22Rv1 (cell line): Measurements from ENCODE around the gene FOXA3.
"Not testable (repeated sequence)": the region's sequence is repeated elsewhere in the genome, so short reads cannot be mapped to it uniquely, and the experiment has no call there.

Experiments used
- H3K27ac ChIP-seq: fragments of 450-650 bp; 2 replicates; pipeline ENCODE4 v1.5.1; 2017
- ZFX ChIP-seq: fragments of 450-650 bp; IDR thresholded peaks from 2 replicates; pipeline ENCODE4 v1.6.1; 2017; ENCODE audit warnings: antibody characterized with exemption, borderline replicate concordance
- TF ChIP-seq, protein P1 (sequence below): fragments of 450-650 bp; IDR thresholded peaks from 2 replicates; pipeline ENCODE4 v1.5.1; 2017; ENCODE audit warnings: mild to moderate bottlenecking

Gene FOXA3

DNA sequence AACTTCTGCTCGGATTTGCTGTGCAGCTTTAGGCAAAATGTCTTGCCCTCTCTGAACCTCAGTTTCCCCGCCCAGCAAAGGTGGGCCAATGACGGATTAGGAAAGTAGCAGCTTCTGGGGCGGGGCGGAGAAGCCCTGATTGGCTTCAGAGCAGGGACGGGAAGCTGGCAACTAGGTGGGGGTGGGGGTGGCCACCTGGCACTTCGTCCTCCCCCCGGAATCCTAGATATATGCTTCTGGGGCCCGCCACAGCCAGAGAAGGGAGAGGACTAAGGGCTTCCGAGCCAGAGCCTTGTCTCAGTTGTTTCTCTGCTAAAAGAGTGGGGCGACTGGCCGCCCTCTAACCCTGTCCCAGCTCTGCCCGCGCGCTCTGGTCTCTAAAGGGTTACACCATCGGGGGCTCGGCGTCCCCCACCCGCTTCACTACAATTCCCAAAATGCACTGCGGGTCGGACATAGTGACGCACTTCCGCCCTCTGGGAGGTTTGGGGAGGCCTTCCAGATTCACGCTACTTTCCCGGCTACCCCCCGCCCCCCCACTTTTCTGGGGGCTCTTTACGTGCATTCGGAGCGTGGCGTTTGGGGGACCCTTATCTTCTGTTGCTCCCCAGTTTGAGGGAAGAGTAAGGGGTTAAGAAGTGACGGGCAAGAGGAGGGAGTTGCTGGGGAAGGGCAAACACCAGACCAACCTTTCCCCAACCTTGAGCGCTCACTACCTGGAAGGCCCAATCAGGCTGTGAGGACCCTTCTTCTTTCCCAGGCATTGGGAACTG, 22.5 kb downstream of the FOXA3 start:
- H3K27ac ChIP-seq = peak overlapping the region; percentile 100
- no peak for TF ChIP-seq ZFX
- TF ChIP-seq, protein P1, sequence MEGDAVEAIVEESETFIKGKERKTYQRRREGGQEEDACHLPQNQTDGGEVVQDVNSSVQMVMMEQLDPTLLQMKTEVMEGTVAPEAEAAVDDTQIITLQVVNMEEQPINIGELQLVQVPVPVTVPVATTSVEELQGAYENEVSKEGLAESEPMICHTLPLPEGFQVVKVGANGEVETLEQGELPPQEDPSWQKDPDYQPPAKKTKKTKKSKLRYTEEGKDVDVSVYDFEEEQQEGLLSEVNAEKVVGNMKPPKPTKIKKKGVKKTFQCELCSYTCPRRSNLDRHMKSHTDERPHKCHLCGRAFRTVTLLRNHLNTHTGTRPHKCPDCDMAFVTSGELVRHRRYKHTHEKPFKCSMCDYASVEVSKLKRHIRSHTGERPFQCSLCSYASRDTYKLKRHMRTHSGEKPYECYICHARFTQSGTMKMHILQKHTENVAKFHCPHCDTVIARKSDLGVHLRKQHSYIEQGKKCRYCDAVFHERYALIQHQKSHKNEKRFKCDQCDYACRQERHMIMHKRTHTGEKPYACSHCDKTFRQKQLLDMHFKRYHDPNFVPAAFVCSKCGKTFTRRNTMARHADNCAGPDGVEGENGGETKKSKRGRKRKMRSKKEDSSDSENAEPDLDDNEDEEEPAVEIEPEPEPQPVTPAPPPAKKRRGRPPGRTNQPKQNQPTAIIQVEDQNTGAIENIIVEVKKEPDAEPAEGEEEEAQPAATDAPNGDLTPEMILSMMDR = no peak

DNA sequence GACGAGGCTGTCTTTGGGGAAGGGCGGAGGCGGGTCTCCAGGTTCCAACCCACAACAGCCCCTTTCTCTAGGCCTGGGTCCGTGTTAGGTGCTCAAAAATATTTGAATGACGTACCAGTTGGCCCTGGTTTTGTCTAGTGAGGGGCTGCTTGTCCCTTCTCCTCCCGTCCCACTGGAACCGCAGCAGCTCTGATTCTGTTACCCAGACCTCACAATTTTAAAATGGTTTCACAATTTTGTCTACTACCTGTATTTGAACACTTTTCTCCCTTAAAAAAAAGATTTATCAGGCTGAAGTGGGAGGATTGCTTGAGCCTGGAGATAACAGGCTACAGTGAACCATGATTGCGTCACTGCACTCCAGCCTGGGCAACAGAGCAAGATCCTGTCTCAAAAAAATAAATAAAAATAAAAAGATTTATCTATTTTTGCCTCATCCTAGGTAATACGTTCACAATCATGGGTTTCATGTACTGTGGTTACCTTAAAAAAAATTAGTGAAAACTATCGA, 23.1 kb downstream of the FOXA3 start:
- TF ChIP-seq ZFX = no peak
- TF ChIP-seq, protein P1 = no peak
- peak overlapping the region; percentile 100 for H3K27ac ChIP-seq

DNA sequence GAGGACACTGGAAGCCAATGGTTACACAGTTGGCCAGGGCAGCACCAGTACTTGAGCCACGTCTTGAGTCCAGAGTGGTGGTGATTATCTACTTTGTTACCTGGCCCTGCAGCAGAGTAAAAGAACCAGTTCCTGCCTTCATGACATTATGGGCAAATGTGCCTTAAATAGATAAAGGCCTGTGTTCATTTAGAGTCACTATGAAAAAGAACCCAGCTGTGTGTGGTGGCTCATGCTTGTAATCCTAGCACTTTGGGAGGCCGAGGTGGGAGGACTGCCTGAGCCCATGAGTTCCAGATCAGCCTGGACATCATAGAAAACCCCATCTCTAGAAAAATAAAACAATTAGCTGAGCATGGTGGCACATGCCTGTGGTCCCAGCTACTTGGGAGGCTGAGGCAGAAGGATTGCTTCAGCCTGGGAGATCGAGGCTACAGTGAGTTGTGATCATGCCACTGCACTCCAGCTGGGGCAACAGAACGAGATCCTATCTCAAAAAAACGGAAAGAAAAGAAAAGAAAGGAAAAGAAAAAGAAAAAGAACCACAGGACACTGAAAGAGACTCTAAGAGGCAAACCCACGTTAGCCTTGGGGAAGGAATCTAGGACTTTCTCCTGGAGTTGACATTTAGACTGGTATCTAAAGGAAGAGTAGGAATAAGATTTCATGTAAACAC, 25.2 kb downstream of the FOXA3 start:
- no peak overlapping the region; the same call in 1 of the 2 replicates for H3K27ac ChIP-seq
- TF ChIP-seq ZFX = no peak
- TF ChIP-seq, protein P1 = no peak

DNA sequence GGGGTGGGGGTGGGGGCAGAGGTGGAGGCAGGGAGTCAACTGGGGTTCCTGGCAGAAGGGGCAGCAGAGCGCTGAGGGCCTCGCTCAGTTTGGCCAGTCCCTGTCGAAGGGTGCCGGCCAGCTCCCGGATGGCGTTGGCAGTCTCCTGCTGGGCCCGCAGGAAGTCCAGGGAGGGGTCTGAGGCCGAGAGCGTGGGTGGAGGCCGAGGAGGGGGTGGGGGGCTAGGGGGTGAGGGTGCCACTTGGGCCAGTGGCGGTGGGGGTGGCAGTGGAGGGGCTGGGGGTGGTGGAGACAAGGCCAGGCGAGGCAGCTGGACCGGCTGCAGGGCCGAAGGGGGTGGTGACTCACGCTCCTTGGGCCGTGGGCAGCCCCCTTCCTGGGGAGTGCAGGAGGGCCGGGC, 26.8 kb downstream of the FOXA3 start:
- TF ChIP-seq ZFX = no peak
- TF ChIP-seq, protein P1 = no peak

DNA sequence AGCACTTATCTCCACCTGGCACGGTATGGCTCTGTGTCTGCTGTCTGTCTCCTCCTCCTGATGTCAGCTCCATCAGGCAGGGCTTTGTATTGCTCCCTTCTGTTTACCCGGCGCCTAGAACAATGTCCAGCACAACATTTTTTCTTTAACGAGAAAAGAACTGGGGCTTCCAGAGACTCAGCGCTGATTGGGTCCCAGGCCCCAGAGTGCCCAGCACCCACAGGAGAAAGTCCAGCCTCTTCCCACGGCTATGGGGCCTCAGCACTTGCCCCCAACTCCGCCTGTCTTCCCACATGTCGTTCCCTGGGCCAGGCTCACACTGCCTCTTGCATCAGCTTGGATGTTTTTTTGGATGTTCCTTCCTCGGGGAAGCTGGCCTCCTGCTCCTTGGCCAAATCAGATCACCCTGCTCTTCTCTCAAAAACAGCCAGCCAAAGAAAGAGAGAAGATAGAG, 31.4 kb downstream of the FOXA3 start:
- H3K27ac ChIP-seq = no peak overlapping the region
- TF ChIP-seq ZFX = no peak
- TF ChIP-seq, protein P1 = no peak

More for the DNA sequence above, 26.8 kb downstream of the FOXA3 start:
- no peak overlapping the region for H3K27ac ChIP-seq

DNA sequence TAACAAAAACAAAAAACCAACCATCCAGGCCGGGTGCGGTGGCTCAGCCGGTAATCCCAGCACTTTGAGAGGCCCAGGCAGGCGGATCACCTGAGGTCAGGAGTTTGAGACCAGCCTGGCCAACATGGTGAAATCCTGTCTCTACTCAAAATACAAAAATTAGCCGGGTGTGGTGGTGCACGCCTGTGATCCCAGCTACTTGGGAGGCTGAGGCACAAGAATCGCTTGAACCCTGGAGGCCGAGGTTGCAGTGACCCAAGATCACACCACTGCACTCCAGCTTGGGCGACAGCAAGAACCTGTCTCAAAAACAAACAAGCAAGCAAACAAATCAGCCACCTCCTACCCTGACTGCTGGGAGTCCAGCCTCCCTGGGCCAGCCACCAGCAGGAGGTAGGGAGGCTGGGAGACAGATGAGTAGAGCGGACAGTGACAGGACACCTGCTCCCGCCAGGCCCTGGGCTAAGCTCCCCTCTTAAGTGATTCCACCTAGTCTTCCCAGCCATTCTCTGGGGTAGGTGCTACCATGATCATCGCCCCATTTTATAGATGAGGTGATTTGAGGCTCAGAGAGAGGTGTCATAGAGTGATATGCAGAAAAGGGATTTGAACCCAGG, 32.0 kb downstream of the FOXA3 start:
- not testable (repeated sequence) for H3K27ac ChIP-seq

DNA sequence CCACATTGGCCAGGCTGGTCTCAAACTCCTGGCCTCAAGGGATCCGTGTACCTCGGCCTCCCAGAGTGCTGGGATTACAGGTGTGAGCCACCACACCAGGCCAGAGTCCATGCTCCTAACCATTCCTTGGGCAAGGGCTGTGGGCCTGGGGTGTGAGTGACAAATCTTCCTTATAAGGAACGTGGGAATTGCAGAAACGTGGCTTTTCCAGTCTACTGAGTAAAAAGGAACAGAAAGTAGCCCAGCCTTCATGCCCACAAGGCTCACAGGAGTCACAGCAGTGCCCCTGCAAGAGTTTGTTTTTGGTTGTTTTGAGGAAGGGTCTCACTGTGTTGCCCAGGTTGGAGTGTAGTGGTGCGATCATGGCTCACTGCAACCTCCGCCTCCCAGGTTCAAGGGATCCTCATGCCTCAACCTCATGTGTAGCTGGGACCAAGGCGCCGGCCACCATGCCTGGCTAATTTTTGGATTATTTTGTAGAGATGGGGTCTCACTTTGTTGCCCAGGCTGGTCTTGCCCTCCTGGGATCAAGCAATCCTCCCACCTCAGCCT, 33.2 kb downstream of the FOXA3 start:
- H3K27ac ChIP-seq = no peak overlapping the region
- TF ChIP-seq ZFX = no peak
- TF ChIP-seq, protein P1 = no peak
